ENCODE data around the gene TMEM184B.

The TMEM184B gene

DNA sequence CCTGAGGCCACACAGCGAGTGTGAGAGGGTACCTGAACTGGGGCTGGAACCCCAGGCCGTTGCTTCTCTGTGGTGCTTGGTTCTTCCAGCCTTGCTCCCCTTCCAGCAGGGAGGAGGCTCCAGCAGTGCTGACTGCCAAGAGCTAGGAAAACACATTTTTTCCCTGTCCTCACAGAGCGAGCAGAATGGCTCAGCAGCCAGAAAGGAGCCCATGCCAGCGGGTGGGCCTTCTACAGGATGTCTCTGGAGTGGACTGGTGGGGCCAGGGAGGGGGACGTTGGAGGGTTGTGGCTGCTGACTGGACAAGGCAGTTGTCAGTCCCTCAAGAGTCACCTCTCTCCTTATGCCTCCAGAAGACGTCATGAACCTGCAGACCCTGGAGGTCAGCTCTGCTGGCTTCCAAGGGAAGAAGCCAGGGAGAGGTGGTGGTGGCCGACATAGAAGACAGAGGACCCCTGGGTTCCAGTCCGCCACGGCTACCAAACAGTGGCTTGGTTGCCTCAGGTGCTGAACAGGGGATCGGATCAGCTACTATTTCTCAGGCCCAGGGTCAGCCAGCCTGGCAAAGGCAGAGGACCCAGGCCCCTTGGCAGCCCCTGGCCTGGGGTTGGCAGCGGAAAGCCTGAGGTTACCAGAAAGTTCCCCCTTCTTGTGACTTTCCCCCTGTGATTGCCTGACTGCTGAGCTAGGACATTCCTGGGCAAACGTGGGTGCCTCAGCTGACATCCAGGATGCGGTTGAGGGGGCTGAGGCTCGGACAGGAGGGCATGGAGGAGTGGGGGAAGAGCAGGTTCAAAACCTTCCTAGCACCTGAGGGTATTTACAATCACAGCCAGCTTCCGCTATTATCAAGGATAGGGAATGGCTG, 67.3 kb downstream of the TMEM184B start:
- DNase-seq (ENCODE audit: low read depth): no peak

DNA sequence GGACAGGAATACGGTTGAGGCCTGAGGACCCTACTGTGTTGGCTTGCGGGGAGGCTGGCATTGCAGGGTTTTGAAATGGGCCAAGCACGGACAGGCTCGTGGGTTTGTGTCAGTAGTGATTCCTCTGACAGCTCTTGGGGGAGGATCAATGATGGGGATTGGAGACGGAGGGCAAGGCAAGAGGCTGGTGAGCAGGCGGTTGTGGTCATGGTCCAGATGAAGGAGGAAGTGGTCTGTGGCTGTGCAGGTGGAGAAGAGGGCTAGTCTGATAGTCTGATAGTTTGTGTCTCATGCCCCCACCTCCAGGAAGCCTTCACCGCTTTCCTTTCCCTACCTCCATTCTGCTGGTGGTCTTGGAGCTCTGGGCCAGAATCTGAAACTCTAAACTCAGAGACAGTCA, 68.0 kb downstream of the TMEM184B start:
- no peak for DNase-seq (ENCODE audit: low read depth)

DNA sequence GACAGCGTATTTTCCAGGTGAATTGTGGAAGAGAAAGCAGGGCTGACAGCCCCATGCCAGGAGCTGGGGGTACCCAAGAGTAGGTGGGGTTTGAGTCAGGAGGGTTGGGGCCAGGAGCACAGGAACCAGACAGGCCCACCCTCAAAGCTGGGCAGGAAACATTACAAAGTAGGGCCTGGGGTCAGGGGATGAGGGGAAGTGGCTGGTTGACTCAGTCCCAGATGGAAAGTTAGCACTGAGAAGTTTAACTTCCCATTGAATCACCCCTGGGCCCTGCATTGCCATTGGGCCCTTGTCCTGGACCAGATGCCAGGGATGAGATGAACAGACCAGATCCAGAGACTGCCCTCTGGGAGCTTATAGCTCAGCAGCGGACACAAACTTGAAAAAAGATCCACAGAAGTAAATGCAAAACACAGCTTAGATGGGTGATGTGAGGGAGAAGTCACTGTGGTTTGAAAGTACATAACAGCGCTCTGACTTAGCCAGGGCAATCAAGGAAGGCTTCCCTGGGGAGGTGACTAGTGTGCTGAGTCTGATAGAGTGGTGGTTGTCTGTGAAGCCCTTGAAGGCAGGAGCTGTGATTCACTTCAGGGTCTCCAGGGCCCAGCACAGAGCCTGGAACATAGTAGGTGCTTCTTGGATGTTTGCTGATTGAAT, 68.8 kb downstream of the TMEM184B start:
- DNase-seq (ENCODE audit: low read depth): no peak

DNA sequence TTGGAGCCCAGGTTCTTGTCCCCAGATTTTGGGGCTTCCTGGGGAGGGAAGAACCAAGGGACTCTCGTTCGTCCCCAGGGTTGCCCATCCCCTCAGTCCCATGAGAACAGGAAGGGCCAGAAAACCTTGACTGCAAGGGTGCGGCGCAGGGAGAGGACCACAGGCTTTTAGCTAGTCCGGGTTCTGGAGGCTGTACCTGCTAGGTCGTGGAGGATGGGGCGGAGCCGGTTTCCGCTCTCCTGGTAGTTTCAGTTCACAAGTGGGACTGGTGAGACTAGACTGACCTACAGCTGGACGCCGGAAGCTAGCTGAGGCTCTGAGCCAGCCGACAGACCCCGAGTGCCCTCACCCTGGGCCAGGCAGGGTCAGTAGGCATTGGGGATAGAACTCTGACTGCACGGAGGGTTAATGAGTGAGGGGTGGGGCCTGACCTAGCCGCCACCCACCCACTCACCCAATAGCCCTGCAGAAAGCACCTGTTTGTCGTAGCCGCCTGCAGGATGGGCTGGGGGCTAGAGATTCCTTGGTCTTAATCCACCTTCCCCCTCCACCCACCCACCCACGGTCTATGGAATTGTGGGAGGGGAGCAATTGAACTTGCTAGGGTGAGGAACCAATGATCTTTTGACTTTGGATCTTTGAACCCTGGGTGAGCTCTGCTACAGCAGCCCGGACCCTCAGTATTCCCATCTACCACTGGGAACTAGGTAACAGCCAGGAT, 69.6 kb downstream of the TMEM184B start:
- DNase-seq (ENCODE audit: low read depth): no peak

DNA sequence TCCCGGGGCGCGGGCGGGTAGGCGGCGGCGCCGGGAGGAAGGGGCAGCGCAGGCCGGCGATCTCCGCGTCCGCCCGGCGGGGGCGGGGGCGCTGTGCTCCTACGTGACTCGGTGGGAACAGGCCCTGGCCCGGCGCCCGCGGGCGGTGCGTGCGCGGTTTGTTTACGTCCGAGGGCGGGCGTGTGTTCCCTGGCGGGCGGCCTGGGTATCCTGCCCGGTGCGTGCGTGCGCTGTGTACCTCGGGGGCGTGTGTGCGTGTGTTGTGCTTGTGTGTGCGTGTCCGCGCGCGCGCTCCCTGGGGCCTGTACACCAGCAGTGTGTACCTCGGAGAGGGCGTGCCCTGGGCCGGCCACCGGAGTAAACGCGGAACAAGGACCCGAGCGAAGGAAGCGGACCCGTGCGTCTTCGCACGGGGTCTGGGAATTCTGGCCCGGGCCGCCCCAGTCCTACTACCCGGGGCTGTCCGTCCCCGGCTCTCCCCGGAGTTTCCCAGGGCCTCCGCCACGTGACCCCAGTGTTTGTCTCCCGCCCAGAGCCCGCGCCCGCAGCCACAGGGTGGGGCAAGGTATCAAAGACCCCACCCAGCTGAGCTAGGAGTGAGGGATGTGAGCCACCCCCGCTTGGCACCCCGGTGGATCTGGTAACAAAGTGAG, 70.2 kb downstream of the TMEM184B start:
- DNase-seq (ENCODE audit: low read depth): peak; percentile 40

DNA sequence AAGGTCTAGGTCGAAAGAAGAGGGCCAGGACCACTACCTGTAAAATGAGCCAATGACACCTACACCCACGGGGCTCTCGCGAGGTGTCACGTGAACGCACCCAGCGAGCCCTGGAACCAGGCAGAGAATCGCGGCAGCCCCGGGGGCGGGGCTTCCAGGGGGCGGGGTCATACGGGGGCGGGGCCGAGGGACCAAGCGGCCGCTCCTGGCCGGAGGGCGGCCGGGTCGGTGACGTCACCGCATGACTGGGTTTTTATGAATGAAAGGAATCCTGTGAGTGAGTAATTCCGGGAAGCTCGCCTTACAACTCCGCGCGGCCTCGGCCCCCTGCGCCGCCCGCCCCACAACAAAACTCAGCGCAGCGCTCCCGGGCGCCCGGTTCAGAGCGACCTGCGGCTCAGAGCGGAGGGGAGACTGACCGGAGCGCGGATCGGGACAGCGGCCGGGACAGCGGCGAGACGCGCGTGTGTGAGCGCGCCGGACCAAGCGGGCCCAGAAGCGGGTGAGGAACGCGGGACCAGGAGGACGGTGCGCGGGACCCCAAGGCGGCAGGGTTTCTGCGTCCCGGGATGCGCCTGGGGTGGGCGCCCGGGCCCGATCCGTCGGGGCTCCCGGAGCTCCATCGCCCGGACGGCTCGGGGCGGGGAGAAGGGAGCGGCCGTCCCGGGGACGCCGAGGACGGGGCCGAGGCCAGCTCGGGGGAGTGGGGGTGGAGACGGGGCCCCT, 70.9 kb downstream of the TMEM184B start, which contains the start of gene MAFF:
Gene MAFF (plus strand): TSS at position 284 of the 726 bp plus-strand sequence. CDS start 11,860 bp downstream, outside the sequence.
- peak; percentile 75 for DNase-seq (ENCODE audit: low read depth)

DNA sequence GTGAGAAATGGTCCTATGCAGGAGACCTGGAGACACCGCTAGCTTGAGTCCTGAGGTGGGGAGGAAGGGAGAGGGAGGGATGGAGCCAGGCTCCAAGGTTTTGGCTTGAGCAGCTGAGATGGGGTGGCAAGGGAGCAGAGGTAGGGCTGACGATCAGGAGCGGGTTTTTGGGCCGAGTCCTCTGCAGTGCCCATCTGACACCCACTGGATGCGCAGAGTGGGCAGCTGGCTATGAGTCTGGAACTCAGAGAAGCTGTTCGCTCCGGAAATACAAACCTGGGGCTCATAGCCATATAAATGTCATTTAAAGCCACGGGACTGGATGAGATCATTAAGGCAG, 71.5 kb downstream of the TMEM184B start:
- no peak for DNase-seq (ENCODE audit: low read depth)

DNA sequence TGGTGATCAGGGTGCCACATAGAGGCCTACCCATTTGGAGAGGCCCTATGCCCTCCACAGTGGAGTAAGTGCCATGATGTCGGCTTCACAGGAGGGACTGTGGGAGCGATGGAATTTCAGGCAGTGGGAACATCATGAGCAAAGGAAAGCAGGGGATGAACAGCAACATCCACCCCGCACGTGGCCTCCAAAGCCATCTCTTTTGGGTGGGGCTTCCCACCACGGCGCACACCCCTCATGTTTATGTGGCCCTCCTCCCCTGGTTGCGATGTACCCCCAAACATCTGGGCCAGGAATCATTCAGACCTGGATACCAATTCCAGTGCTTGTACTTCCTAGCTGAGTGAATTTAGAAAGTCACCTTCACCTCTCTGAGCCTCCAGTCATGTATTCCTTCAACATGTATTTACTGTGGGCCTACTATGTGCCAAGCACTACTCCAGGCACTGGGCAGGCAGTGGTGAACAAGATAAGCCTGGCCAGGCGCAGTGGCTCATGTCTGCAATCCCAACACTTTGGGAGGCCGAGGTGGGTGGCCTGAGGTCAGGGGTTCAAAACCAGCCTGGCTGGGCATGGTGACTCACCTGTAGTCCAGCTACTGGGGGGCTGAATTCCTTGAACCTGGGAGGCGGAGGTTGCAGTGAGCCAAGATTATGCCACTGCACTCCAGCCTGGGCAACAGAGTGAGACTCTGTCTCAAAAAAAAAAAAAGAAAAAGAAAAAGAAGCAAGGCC, 72.8 kb downstream of the TMEM184B start:
- no peak for DNase-seq (ENCODE audit: low read depth)

DNA sequence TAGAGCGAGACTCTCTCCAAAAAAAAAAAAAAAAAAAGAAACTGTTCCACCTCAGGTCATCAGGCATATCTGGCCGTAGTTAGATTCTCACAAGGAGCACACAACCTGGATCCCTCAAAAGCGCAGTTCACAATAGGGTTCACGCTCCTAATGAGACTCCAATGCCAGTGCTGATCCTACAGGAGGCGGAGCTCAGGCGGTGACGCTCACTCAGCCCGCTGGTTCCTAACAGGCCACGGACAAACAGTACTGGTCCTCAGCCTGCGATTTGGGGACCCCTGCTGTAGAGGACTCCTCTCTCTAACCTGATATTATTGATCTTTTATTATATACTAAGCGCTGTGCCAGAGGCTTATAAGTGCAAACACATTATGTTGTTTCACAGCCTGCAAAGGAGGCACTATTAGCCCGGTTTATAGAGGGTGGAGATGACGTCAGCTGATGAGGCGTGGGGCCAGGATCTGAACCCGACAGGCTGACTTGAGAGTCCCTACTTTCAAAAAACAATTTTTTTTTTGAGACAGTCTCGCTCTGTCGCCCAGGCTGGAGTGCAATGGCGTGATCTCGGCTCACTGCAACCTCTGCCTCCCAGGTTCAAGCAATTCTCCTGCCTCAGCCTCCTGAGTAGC, 75.9 kb downstream of the TMEM184B start:
- no peak for DNase-seq (ENCODE audit: low read depth)

DNA sequence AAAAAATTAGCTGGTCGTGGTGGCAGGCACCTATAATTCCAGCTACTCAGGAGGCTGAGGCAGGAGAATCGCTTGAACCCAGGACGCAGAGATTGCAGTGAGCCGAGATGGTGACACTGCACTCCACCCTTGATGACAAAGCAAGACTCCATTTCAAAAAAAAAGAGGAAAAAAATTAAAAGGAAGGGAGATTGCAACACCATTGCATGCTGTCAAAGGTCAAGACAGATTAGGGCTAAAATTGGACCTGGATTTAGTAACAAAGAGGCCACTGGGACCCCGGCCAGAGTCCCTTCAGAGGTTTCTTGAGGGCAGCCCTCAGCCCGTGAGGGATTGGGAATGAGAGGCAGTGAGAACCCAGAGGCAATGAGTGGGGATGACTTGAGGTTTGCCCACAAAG, 79.2 kb downstream of the TMEM184B start:
- DNase-seq (ENCODE audit: low read depth): no peak

DNA sequence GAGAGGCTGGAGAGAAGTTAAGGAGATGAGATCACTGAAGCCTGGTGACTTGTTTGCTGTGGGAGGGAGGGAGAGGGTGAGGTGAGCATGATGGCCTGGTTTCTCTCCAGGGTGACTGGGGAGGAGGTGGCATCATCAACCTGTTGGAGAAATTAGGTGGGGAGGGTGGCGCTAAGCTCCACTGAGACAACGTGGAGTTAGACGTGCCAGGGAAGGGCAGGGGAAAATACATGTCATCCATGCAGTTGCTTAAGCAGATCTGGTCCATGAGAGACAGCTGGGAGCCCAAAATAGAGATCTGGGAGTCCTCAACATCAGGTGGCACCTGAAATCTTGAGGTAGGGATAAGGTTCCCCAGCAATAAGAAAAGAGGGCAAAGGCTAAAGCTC, 80.3 kb downstream of the TMEM184B start:
- DNase-seq (ENCODE audit: low read depth): no peak

DNA sequence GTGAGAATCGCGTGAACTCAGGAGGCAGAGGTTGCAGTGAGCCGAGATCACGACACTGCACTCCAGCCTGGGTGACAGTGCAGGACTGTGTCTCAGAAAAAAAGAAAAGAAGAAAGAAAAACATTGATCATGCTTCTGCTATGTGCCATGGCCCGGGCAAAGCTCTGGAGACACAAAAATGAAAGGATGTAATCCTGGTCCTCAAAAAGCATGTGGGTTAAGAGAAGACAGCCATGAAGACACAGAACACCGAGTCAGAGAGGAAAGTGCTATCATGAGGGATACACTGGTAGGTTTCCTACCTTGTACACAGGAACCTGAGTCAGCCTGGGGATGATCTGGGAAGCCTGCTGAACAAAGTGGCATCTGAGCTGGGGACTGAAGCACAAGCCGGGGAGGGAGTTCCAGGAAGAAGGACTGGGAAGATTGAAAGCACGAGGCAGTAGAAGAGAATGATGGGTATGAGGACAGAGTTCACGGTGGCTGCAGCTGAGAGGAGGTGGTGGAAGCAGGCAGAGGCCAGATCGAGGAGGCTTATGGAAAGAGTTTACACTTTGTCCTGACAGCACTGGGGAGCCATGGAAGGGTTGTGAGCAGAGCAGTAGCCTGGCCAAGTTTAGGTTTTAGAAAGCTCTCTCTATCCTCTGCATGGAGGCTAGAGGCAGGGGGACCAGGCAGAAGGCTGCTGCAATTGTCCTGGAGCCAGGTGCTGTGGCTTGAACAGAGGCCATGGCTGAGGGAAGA, 80.9 kb downstream of the TMEM184B start:
- DNase-seq (ENCODE audit: low read depth): no peak

DNA sequence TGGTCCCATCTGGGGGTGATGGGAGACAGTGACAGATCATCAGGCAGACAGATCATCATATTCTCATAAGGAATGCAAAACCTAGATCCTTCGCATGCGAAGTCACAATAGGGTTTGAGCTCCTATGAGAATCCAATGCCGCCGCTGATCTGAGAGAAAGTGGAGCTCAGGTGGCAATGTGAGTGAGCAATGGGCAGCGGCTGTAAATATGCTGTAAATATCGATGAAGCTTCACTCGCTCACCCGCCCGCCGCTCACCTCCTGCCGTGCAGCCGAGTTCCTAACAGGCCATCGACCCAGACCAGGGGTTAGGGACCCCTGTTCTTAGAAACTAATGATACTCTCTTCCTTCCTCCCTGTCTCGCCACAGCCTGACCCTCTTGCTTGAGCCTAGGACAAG, 81.8 kb downstream of the TMEM184B start:
- no peak for DNase-seq (ENCODE audit: low read depth)

DNA sequence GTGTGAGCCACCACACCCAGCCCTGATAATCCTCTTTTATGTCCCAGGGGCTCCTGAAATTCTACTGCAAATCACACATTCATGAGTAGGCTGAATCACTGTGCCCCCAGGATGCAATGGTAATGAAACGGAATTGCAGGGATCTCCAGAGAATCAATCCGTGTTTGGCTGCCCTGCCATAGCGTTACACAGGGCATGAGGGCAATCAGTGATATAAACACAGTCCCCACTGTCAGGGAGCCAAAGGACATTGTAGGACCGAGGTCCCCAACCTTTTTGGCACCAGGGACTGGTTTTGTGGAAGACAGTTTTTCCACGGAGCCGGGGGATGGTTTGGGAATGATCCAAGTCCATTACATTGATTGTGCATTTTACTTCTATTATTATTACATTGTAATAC, 82.2 kb downstream of the TMEM184B start:
- DNase-seq (ENCODE audit: low read depth): no peak

DNA sequence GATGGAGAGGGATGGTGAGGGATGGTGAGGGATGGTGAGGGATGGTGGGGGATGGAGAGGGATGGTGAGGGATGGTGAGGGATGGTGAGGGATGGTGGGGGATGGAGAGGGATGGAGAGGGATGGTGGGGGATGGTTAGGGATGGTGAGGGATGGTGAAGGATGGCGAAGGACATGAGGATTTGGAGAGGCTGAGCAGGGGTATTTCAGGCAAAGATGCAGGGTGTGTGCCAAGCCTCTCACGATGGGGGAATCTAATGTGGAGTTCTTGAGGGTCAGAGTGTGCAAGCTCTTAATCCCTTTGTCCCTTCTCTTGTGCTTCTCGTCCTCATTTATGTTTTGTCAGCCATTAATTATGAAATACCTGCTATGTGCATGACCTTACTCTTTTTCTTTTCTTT, 83.7 kb downstream of the TMEM184B start:
- no peak for DNase-seq (ENCODE audit: low read depth)

DNA sequence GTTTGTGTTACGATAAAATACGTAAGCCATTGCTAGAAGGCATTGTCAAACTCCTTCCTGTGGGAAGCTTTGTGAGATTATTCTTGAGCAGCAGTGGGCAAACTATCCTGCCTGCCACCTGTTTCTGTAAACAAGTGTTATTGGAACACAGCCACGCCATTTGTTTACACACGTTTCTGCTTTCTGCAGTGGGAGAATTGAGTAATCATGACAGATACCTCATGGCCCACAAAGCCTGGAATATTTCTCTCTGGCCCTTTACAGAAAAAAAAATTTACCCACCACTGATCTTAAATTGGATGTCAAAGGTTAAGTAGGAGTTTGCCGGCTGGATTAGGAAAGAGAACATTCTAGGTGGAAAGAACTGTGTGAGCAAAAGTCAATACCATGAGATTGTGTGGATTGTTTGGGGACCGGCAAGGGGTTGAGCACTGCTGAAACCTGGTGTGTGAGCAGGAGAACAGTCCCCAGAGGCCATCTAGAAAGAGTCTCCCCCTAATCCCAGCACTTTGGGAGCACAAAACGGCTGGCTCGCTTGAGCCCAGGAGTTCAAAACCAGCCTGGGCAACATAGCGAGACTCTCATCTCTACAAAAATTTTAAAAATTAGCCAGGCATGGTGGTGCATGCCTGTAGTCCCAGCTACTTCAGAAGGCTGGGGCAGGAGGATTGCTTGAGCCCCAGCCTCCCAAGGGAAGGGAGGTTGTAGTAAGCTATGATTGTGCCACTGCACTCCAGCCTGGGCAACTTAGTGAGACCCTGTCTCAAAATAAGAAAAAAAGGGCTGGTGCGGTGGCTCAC, 85.2 kb downstream of the TMEM184B start:
- no peak for DNase-seq (ENCODE audit: low read depth)

DNA sequence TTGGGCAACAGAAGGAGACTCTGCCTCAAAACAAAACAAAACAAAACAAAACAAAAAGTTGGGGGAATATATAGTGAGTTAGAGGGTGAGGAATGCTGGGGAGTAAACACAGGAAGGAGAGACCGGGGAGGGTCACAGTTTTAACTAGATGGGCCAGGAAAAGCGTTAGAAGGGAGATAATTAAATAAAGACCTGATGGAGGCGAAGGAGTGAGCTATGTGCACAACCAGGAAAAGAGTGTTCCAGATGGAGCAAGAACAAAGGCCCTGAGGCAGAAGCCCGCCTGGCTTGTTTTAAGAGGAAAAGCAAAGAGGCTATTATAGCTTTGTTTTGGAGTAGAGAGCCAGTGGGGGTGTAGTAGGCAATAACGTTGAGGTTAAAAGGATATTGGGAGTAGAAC, 86.4 kb downstream of the TMEM184B start:
- no peak for DNase-seq (ENCODE audit: low read depth)

DNA sequence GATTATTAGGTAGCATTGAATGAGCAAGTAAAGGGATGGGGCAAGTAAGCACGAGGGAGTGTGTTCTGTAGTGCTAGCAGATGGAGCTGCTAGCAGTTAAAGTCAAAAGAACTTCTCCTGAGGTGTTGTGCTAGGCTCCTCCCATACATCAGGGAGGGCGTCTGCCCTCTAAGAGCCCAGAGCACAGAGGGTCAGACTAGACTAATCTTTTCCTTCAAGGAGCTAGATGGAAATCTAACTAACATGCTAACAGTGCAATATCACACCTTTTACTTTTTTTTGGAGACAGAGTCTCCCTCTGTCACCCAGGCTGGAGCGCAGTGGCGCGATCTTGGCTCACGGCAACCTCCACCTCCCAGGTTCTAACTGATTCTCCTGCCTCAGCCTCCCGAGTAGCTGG, 88.0 kb downstream of the TMEM184B start:
- DNase-seq (ENCODE audit: low read depth): no peak
